HG02938 (cell line): ENCODE results near the gene TRRAP.

Experiments
- ATAC-seq: cut with Tn5 transposase; IDR thresholded peaks from one replicate; pipeline ENCODE4 v1.9.1; 2021; ENCODE audit warnings: mild to moderate bottlenecking, moderate library complexity; ENCODE audit not compliant: unreplicated experiment

The TRRAP gene

GRCh38 chr7:99002827-99003212, 124.5 kb downstream of the TRRAP start:
- no peak for ATAC-seq

GRCh38 chr7:99003419-99003818, 125.1 kb downstream of the TRRAP start:
- ATAC-seq: no peak

GRCh38 chr7:99004216-99004615, 125.9 kb downstream of the TRRAP start:
- no peak for ATAC-seq

GRCh38 chr7:99004781-99005500, 126.6 kb downstream of the TRRAP start:
- ATAC-seq: no peak

- ATAC-seq: no peak
Measured at GRCh38 chr7:99005776-99006175, 127.4 kb downstream of the TRRAP start.

GRCh38 chr7:99006739-99007424, 128.6 kb downstream of the TRRAP start:
- ATAC-seq: no peak

- no peak for ATAC-seq
Measured at GRCh38 chr7:99008181-99008631, 129.9 kb downstream of the TRRAP start.

- ATAC-seq: no peak
Measured at GRCh38 chr7:99008921-99009530, 130.7 kb downstream of the TRRAP start.

- no peak for ATAC-seq
Measured at GRCh38 chr7:99010281-99010680, 131.9 kb downstream of the TRRAP start.

GRCh38 chr7:99011341-99011705, 133.0 kb downstream of the TRRAP start:
- no peak for ATAC-seq

- ATAC-seq: no peak
Measured at GRCh38 chr7:99011706-99012404, 133.5 kb downstream of the TRRAP start.

- ATAC-seq: no peak
Measured at GRCh38 chr7:99012722-99013121, 134.4 kb downstream of the TRRAP start.

- no peak for ATAC-seq
Measured at GRCh38 chr7:99013266-99014112, 135.2 kb downstream of the TRRAP start.

- no peak for ATAC-seq
Measured at GRCh38 chr7:99014113-99014985, 136.0 kb downstream of the TRRAP start.

GRCh38 chr7:99016196-99016595, 137.9 kb downstream of the TRRAP start:
- ATAC-seq: no peak

GRCh38 chr7:99019523-99020412, 141.4 kb downstream of the TRRAP start:
- no peak for ATAC-seq

- ATAC-seq: no peak
Measured at GRCh38 chr7:99020413-99020715, 142.0 kb downstream of the TRRAP start.

GRCh38 chr7:99021941-99022560, 143.7 kb downstream of the TRRAP start:
- ATAC-seq: no peak
